Trophoblast cell (in vitro differentiated cells and primary cell): ENCODE results near the gene GALK2.
A peak's percentile ranks its signal among the peaks of the same experiment; 100 is the strongest.
"Not testable (repeated sequence)": the region's sequence is repeated elsewhere in the genome, so short reads cannot be mapped to it uniquely, and the experiment has no call there.

ENCODE experiments used
- DNase-seq, 2 donors: peaks; one replicate each; pipeline ENCODE4 v3.0.0-alpha.2; 2016
- H2AFZ ChIP-seq: 2 replicates; pipeline ENCODE4 v1.6.1; 2013; ENCODE audit warnings: low read length, moderate library complexity, mild to moderate bottlenecking; ENCODE audit not compliant: insufficient read depth, poor library complexity
- H2AK5ac ChIP-seq: 2 replicates; pipeline ENCODE4 v1.6.1; 2013; ENCODE audit warnings: mild to moderate bottlenecking, low read length
- H2BK120ac ChIP-seq: 2 replicates; pipeline ENCODE4 v1.6.1; 2013; ENCODE audit warnings: low read length, mild to moderate bottlenecking, moderate library complexity; ENCODE audit not compliant: insufficient read depth, poor library complexity
- H2BK12ac ChIP-seq: 2 replicates; pipeline ENCODE4 v1.6.1; 2013; ENCODE audit warnings: mild to moderate bottlenecking, low read length, moderate library complexity
- H2BK5ac ChIP-seq: 2 replicates; pipeline ENCODE4 v1.6.1; 2013; ENCODE audit warnings: low read length, low read depth, moderate library complexity, mild to moderate bottlenecking; ENCODE audit not compliant: poor library complexity
- H3K14ac ChIP-seq: 2 replicates; pipeline ENCODE4 v1.6.1; 2013; ENCODE audit warnings: mild to moderate bottlenecking, low read length
- H3K18ac ChIP-seq: 2 replicates; pipeline ENCODE4 v1.6.1; 2013; ENCODE audit warnings: mild to moderate bottlenecking, low read length
- H3K23ac ChIP-seq: 2 replicates; pipeline ENCODE4 v1.6.1; 2013; ENCODE audit warnings: low read length
- H3K27ac ChIP-seq: 2 replicates; pipeline ENCODE4 v1.5.1; 2013; ENCODE audit warnings: low read depth, mild to moderate bottlenecking, inconsistent platforms, low read length, moderate library complexity
- H3K27me3 ChIP-seq: 2 replicates; pipeline ENCODE4 v1.6.1; 2013; ENCODE audit warnings: inconsistent platforms, mild to moderate bottlenecking, low read length, moderate library complexity; ENCODE audit not compliant: insufficient read depth
- H3K36me3 ChIP-seq, 2 experiments: 1 replicate in 1 of 2; 2 replicates in 1 of 2; pipeline ENCODE4 v1.6.1; 2013; ENCODE audit warnings: low read length in 2 of 2, mild to moderate bottlenecking in 2 of 2, moderate library complexity in 1 of 2; ENCODE audit not compliant: insufficient read depth in 2 of 2, control insufficient read depth in 1 of 2
- H3K4ac ChIP-seq: 2 replicates; pipeline ENCODE4 v1.6.1; 2013; ENCODE audit warnings: low read depth, mild to moderate bottlenecking, low read length, moderate library complexity
- H3K4me1 ChIP-seq, 2 experiments: 1 replicate in 1 of 2; 2 replicates in 1 of 2; pipeline ENCODE4 v1.6.1; 2013; ENCODE audit warnings: low read length in 2 of 2, mild to moderate bottlenecking in 2 of 2, moderate library complexity in 1 of 2; ENCODE audit not compliant: insufficient read depth in 2 of 2, control insufficient read depth in 1 of 2
- H3K4me2 ChIP-seq: 2 replicates; pipeline ENCODE4 v1.6.1; 2013; ENCODE audit warnings: inconsistent platforms, mild to moderate bottlenecking, low read length, moderate library complexity
- H3K4me3 ChIP-seq: 2 replicates; pipeline ENCODE4 v1.5.1; 2013; ENCODE audit warnings: mild to moderate bottlenecking, low read depth, low read length, inconsistent platforms
- H3K79me1 ChIP-seq: one replicate; pipeline ENCODE4 v1.6.1; 2013; ENCODE audit warnings: low read length
- H3K79me2 ChIP-seq: 2 replicates; pipeline ENCODE4 v1.6.1; 2013; ENCODE audit warnings: low read length, mild to moderate bottlenecking; ENCODE audit not compliant: control insufficient read depth, insufficient read depth, poor library complexity
- H3K9ac ChIP-seq: 2 replicates; pipeline ENCODE4 v1.6.1; 2013; ENCODE audit warnings: mild to moderate bottlenecking, low read length
- H3K9me3 ChIP-seq: 2 replicates; pipeline ENCODE4 v1.6.1; 2013; ENCODE audit warnings: low read depth, mild to moderate bottlenecking, control low read depth, inconsistent platforms, low read length; ENCODE audit not compliant: insufficient read depth
- H4K12ac ChIP-seq: 2 replicates; pipeline ENCODE4 v1.6.1; 2013; ENCODE audit warnings: low read depth, mild to moderate bottlenecking, low read length, moderate library complexity
- H4K8ac ChIP-seq: 2 replicates; pipeline ENCODE4 v1.6.1; 2013; ENCODE audit warnings: low read depth, mild to moderate bottlenecking, low read length, moderate library complexity
- H4K91ac ChIP-seq: one replicate; pipeline ENCODE4 v1.6.1; 2013; ENCODE audit warnings: low read depth, mild to moderate bottlenecking, low read length, moderate library complexity
- WGBS: extraction: QIAGEN DNeasy Blood & Tissue Kit; methylation state at CpG from one replicate; pipeline ENCODE4 v1.1.7; 2013; ENCODE audit warnings: missing lambda C conversion rate; ENCODE audit not compliant: insufficient read length, insufficient coverage; ENCODE audit errors: extremely low coverage; 5-methylcytosine and 5-hydroxymethylcytosine counted together

Gene GALK2

DNA sequence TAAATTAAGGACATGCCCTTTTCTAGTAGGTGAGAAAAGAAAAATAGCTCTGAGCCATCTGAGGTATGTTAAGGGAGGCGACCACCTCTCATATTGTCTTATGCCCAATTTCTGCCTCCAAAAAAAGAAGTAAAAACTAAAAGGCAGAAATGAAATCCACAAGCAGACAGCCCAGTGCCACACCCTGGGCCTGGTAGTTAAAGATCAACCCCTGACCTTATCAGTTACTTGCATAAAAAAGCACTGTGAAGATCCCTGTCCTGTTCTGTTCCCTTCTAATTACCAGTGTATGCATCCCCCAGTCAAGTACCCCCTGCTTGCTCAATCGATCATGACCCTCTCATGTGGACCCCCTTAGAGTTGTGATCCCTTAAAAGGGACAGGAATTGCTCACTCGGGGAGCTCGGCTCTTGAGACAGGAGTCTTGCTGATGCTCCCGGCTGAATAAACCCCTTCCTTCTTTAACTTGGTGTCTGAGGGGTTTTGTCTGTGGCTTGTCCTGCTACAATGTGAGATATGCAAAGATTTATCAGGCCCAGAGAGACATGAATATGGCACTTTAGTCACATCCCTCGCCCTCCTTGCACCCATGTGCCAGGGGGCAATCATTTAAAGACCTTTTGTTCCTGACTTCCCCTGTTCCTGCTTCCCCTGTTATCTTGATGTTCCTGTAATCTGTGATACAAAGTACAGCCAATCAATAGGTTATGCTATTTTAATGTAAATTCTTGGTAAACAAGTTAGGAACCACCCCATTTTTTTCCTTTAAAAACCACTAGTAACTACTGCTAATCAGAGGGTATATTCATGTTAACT, 5.7 kb downstream of the GALK2 start:
- not testable (repeated sequence) for H3K4me3 ChIP-seq, H4K8ac ChIP-seq, H3K79me2 ChIP-seq, H3K9me3 ChIP-seq, H3K27ac ChIP-seq, H3K18ac ChIP-seq, H3K4me2 ChIP-seq, H2BK5ac ChIP-seq, H3K4me1 ChIP-seq, H3K27me3 ChIP-seq, H2BK12ac ChIP-seq, H2AFZ ChIP-seq, H4K91ac ChIP-seq, H3K36me3 ChIP-seq, H2BK120ac ChIP-seq, H3K23ac ChIP-seq, H3K79me1 ChIP-seq, H2AK5ac ChIP-seq, H4K12ac ChIP-seq, DNase-seq, H3K4ac ChIP-seq, H3K9ac ChIP-seq, H3K14ac ChIP-seq
- no CpG with 5 or more reads among the region's 6 CpGs for WGBS

DNA sequence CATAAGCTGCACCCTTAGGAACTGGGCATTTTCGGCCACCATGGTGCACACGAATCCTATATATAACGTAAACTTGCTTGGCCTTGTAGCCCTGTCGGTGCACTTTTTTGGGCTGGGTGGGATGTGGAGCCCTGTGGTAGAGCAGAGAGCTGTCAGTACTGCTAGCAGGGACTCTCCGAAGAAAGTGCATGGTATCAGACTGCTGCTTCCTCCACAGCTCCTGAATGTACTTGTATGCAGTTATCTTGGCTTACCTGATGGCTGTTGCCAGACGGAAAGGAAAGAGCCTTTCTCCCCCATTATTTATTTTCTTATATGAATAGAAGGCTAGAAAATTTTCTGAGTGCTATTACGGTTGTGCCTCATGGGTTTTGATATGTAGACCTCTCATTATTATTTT, 8.4 kb downstream of the GALK2 start:
- WGBS = no CpG with 5 or more reads among the region's 7 CpGs
- Histone ChIP-seq H3K79me1 (no peaks in the 10 kb centered on the region), H3K27me3 (no peaks in the 10 kb centered on the region)

DNA sequence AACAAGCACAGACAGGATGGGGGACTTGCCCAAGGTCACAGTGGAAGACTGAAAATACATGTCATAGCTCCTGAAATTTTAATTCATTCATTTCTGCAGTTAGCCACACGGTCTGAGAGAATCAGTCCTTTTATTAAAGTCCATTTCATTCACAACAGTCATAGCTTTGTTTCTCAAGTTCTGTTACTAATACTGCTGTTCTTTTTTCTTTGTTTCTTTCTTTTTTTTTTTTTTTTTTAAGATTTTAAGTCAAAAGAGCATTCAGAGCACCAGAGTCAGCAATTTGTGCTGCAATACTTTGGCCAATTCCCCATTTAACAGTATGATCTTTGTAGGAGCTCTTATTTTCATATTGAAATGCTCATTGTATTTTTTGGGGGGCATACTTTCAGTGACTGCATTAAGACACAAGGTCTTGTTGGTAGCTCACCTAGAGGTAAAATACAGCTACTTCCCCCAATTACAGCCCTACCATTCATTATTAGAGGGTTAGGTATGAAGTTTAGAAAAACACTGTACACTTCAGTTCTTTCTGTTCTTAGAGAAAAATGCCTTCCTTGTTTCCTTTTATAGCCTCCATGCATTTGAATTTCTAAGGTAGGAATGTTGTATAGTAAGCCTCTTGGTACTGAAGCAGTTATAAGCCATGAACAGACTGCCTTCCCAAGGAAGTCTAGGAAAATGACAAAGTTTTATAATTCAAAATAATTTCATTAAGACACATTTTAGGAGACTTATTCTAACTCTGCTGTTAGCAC, 9.6 kb downstream of the GALK2 start:
- no peak overlapping the region for H2BK5ac ChIP-seq
- H3K18ac ChIP-seq = no peak overlapping the region
- H4K91ac ChIP-seq = no peak overlapping the region
- H3K4me2 ChIP-seq = no peak overlapping the region
- H3K9me3 ChIP-seq = no peaks in the 10 kb centered on the region
- peaks cover 2 to 4% of the 10 kb centered on the region in 2 experiments for H3K36me3 ChIP-seq
- H3K79me2 ChIP-seq = no peaks in the 10 kb centered on the region
- H4K8ac ChIP-seq = no peak overlapping the region
- H3K27me3 ChIP-seq = no peaks in the 10 kb centered on the region
- WGBS = no CpG with 5 or more reads among the region's 1 CpG
- no peak overlapping the region for H3K9ac ChIP-seq
- no peak overlapping the region for H4K12ac ChIP-seq
- H3K4me3 ChIP-seq = no peak overlapping the region
- H3K4ac ChIP-seq = no peak overlapping the region
- no peak overlapping the region for H2BK12ac ChIP-seq
- no peak overlapping the region for H2AK5ac ChIP-seq
- no peaks in the 10 kb centered on the region for H3K79me1 ChIP-seq
- H3K4me1 ChIP-seq = no peaks in the 10 kb centered on the region
- no peak overlapping the region for H2AFZ ChIP-seq
- no peak overlapping the region for H3K14ac ChIP-seq
- H3K27ac ChIP-seq = no peak overlapping the region
- no peak overlapping the region for H2BK120ac ChIP-seq
- no peak overlapping the region for H3K23ac ChIP-seq
- DNase-seq = no peak

More for the DNA sequence above, 8.4 kb downstream of the GALK2 start:
- no peak overlapping the region for H4K12ac ChIP-seq
- no peak overlapping the region for H3K4me3 ChIP-seq
- H3K18ac ChIP-seq = no peak overlapping the region
- H3K9me3 ChIP-seq = no peaks in the 10 kb centered on the region
- H4K91ac ChIP-seq = no peak overlapping the region
- H3K4me1 ChIP-seq = no peaks in the 10 kb centered on the region
- H3K14ac ChIP-seq = no peak overlapping the region
- no peak overlapping the region for H2BK120ac ChIP-seq
- H2BK12ac ChIP-seq = no peak overlapping the region
- H4K8ac ChIP-seq = no peak overlapping the region
- no peak overlapping the region for H2BK5ac ChIP-seq
- no peak for DNase-seq
- no peak overlapping the region for H3K27ac ChIP-seq
- no peak overlapping the region for H3K4ac ChIP-seq
- H2AK5ac ChIP-seq = no peak overlapping the region
- no peak overlapping the region for H2AFZ ChIP-seq
- no peak overlapping the region for H3K23ac ChIP-seq
- H3K4me2 ChIP-seq = no peak overlapping the region
- H3K9ac ChIP-seq = peak overlapping the region; percentile 15
- H3K79me2 ChIP-seq = no peaks in the 10 kb centered on the region
- H3K36me3 ChIP-seq = peaks cover 2 to 4% of the 10 kb centered on the region in 2 experiments

DNA sequence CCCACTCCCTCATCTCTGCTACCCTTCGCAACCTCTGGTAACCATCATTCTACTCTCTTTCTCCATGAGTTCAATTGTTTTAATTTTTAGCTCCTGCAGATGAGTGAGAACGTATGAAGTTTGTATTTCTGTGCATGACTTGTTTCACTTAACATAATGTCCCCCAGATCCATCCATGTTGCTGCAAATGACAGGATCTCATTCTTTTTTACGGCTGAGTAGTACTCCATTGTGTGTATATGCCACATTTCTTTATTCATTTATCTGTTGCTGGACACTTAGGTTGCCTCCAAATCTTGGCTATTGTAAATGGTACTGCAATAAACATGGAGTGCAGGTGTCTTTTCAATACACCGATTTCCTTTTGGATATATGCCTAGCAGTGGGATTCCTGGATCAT, 12.1 kb downstream of the GALK2 start:
- Histone ChIP-seq H4K8ac (no peak overlapping the region), H3K4me1 (no peaks in the 10 kb centered on the region), H3K4me3 (no peak overlapping the region), H2BK12ac (no peak overlapping the region), H4K12ac (no peak overlapping the region), H3K9ac (no peak overlapping the region), H3K9me3 (no peaks in the 10 kb centered on the region), H3K18ac (no peak overlapping the region), H2AFZ (no peak overlapping the region), H3K27ac (no peak overlapping the region), H2AK5ac (no peak overlapping the region), H3K4me2 (no peak overlapping the region), H3K4ac (no peak overlapping the region), H3K79me1 (no peaks in the 10 kb centered on the region), H2BK5ac (no peak overlapping the region), H2BK120ac (no peak overlapping the region), H3K36me3 (peaks cover 2 to 4% of the 10 kb centered on the region in 2 experiments), H3K14ac (no peak overlapping the region), H3K27me3 (no peaks in the 10 kb centered on the region), H3K79me2 (no peaks in the 10 kb centered on the region), H4K91ac (no peak overlapping the region), H3K23ac (no peak overlapping the region)
- DNase-seq = no peak
- no CpG with 5 or more reads among the region's 4 CpGs for WGBS
